NCI-H2227 (cell line): ENCODE measurements around the gene BMPR2.
A peak's percentile ranks its signal among the peaks of the same experiment; 100 is the strongest.
"Not testable (repeated sequence)": the region's sequence is repeated elsewhere in the genome, so short reads cannot be mapped to it uniquely, and the experiment has no call there.

Experiments
- DNase-seq: peaks from one replicate; lab custom pipeline; 2025; ENCODE audit not compliant: unreplicated experiment; lab: John Stamatoyannopoulos, UW

BMPR2 gene

GRCh38 chr2:202444000-202444399 lies 67.9 kb downstream of the BMPR2 start:
- no peak for DNase-seq

- no peak for DNase-seq
These were observed 73.2 kb downstream of the BMPR2 start for GRCh38 chr2:202449344-202449743.

GRCh38 chr2:202450785-202451184 lies 74.7 kb downstream of the BMPR2 start:
- no peak for DNase-seq

GRCh38 chr2:202452744-202453143 lies 76.6 kb downstream of the BMPR2 start:
- DNase-seq = no peak

- no peak for DNase-seq
These were observed 78.4 kb downstream of the BMPR2 start for GRCh38 chr2:202454536-202454935.

- no peak for DNase-seq
These were observed 79.0 kb downstream of the BMPR2 start for GRCh38 chr2:202455114-202455513.

- no peak for DNase-seq
These were observed 84.0 kb downstream of the BMPR2 start for GRCh38 chr2:202460119-202460518.

GRCh38 chr2:202479090-202479489 lies 103.0 kb downstream of the BMPR2 start:
- DNase-seq = peak; percentile 19

- DNase-seq = no peak
These were observed 103.5 kb downstream of the BMPR2 start for GRCh38 chr2:202479610-202480009.

GRCh38 chr2:202486351-202486750 lies 110.2 kb downstream of the BMPR2 start:
- no peak for DNase-seq

GRCh38 chr2:202488671-202489070 lies 112.5 kb downstream of the BMPR2 start:
- no peak for DNase-seq

GRCh38 chr2:202490479-202490878 lies 114.4 kb downstream of the BMPR2 start:
- no peak for DNase-seq

GRCh38 chr2:202491514-202491913 lies 115.4 kb downstream of the BMPR2 start:
- DNase-seq = no peak

GRCh38 chr2:202494300-202495229 lies 118.4 kb downstream of the BMPR2 start:
- no peak for DNase-seq

- DNase-seq = no peak
These were observed 119.1 kb downstream of the BMPR2 start for GRCh38 chr2:202495230-202495604.

- not testable (repeated sequence) for DNase-seq
These were observed 120.8 kb downstream of the BMPR2 start for GRCh38 chr2:202496835-202497472.

GRCh38 chr2:202497473-202497866 lies 121.3 kb downstream of the BMPR2 start:
- DNase-seq = not testable (repeated sequence)

GRCh38 chr2:202499841-202500240 lies 123.7 kb downstream of the BMPR2 start:
- DNase-seq = not testable (repeated sequence)

GRCh38 chr2:202503276-202503675 lies 127.1 kb downstream of the BMPR2 start:
- not testable (repeated sequence) for DNase-seq

- no peak for DNase-seq
These were observed 132.6 kb downstream of the BMPR2 start for GRCh38 chr2:202508686-202509085.

GRCh38 chr2:202510911-202511310 lies 134.8 kb downstream of the BMPR2 start:
- DNase-seq = no peak

GRCh38 chr2:202512176-202512575 lies 136.0 kb downstream of the BMPR2 start:
- no peak for DNase-seq
